NCI-H524 treated with DMSO at 0.1 percent for 48 hours (cell line): ENCODE results near the gene ANGEL2.
A peak's percentile ranks its signal among the peaks of the same experiment; 100 is the strongest.
"Not testable (repeated sequence)": the region's sequence is repeated elsewhere in the genome, so short reads cannot be mapped to it uniquely, and the experiment has no call there.

Experiments used
- DNase-seq: peaks from one replicate; lab custom pipeline; 2025; lab: John Stamatoyannopoulos, UW

The ANGEL2 gene

GRCh38 chr1:213019450-213019849 is 3.8 kb upstream of the ANGEL2 start:
- DNase-seq: no peak

GRCh38 chr1:213017447-213018273 is 2.0 kb upstream of the ANGEL2 start:
- DNase-seq: no peak

- no peak for DNase-seq
Measured at GRCh38 chr1:213014642-213015041, 1.0 kb downstream of the ANGEL2 start.

- DNase-seq: no peak
Measured at GRCh38 chr1:213008564-213008963, 7.1 kb downstream of the ANGEL2 start.

- DNase-seq: no peak
Measured at GRCh38 chr1:213003256-213003655, 12.4 kb downstream of the ANGEL2 start.

GRCh38 chr1:212994926-212995325 is 20.7 kb downstream of the ANGEL2 start:
- DNase-seq: no peak

GRCh38 chr1:212993960-212994359 is 21.7 kb downstream of the ANGEL2 start:
- DNase-seq: not testable (repeated sequence)

GRCh38 chr1:212990276-212990675 is 25.4 kb downstream of the ANGEL2 start:
- no peak for DNase-seq

- DNase-seq: no peak
Measured at GRCh38 chr1:212987702-212988322, 27.9 kb downstream of the ANGEL2 start.

- DNase-seq: no peak
Measured at GRCh38 chr1:212986551-212986950, 29.1 kb downstream of the ANGEL2 start.

GRCh38 chr1:212984522-212985291 is 31.0 kb downstream of the ANGEL2 start:
- DNase-seq: no peak

GRCh38 chr1:212983482-212983881 is 32.2 kb downstream of the ANGEL2 start:
- no peak for DNase-seq

GRCh38 chr1:212982430-212983152 is 33.1 kb downstream of the ANGEL2 start:
- DNase-seq: no peak

GRCh38 chr1:212981571-212982328 is 33.9 kb downstream of the ANGEL2 start:
- peak; percentile 86 for DNase-seq

- DNase-seq: peak; percentile 51
Measured at GRCh38 chr1:212981025-212981495, 34.6 kb downstream of the ANGEL2 start.

- no peak for DNase-seq
Measured at GRCh38 chr1:212980123-212980785, 35.4 kb downstream of the ANGEL2 start.

GRCh38 chr1:212979340-212980122 is 36.1 kb downstream of the ANGEL2 start:
- DNase-seq: peak; percentile 88

- DNase-seq: no peak
Measured at GRCh38 chr1:212977781-212978645, 37.7 kb downstream of the ANGEL2 start.

GRCh38 chr1:212976586-212976985 is 39.1 kb downstream of the ANGEL2 start:
- DNase-seq: no peak
